Measurements from ENCODE around the gene OCA2. TPM values are rescaled to one million over a fixed set of nuclear protein-coding genes. Genes with fewer than 3 reads are reported as not detected.

The OCA2 gene
- polyA plus RNA-seq, 3 donors: not detected

GRCh38 chr15:28002867-28003266, 96.2 kb downstream of the OCA2 start:
- Histone ChIP-seq H3K9ac (ENCODE audit: insufficient read depth, low read length, poor library complexity, severe bottlenecking) (no peak overlapping the region), H3K4me1 (ENCODE audit: control insufficient read depth in 1 of 2, insufficient read depth in 2 of 2, low read length in 2 of 2) (no peaks in the 10 kb centered on the region), H2AFZ (ENCODE audit: insufficient read depth, low read depth, low read length, poor library complexity, severe bottlenecking) (no peak overlapping the region), H3K9me3 (replicated peaks in 1 of 2; ENCODE audit: control insufficient read depth in 1 of 2, insufficient read depth in 1 of 2, low read length in 2 of 2) (peaks cover 14 to 26% of the 10 kb centered on the region in 2 donors), H4K20me1 (ENCODE audit: insufficient read depth, low read length) (no peaks in the 10 kb centered on the region), H3K27me3 (ENCODE audit: control insufficient read depth in 2 of 2, insufficient read depth in 2 of 2, low read length in 2 of 2) (no peaks in the 10 kb centered on the region), H3K79me2 (ENCODE audit: insufficient read depth, low read length) (no peaks in the 10 kb centered on the region), H3K36me3 (replicated peaks in 1 of 2; ENCODE audit: control insufficient read depth in 1 of 2, insufficient read depth in 2 of 2, low read length in 2 of 2) (no peaks in the 10 kb centered on the region), H3K4me3 (replicated peaks in 1 of 3; ENCODE audit: low read depth in 2 of 3, low read length in 3 of 3) (no peak overlapping the region), H3K4me2 (replicated peaks; ENCODE audit: extremely low read depth, low read length, poor library complexity, severe bottlenecking) (no peak overlapping the region), H3K27ac (ENCODE audit: low read depth in 1 of 2, low read length in 2 of 2) (no peak overlapping the region)
- Mint-ChIP-seq H3K4me1 (no peaks in the 10 kb centered on the region), H3K27ac (no peak overlapping the region), H3K27me3 (ENCODE audit: low read depth in 3 of 3) (peaks cover 0 to 2% (median 1%) of the 10 kb centered on the region in 3 donors), H3K36me3 (no peaks in the 10 kb centered on the region), H3K4me3 (no peak overlapping the region), H3K9me3 (peaks cover 9 to 22% (median 20%) of the 10 kb centered on the region in 7 donors)
- WGBS (ENCODE audit: insufficient coverage): 96% methylated on average over 7 of the region's 10 CpGs
- no peak for TF ChIP-seq CTCF (IDR thresholded peaks at IDR 0.05)
- no peak for DNase-seq
- intact Hi-C loops (cut with micrococcal nuclease): no loop called here

DNA sequence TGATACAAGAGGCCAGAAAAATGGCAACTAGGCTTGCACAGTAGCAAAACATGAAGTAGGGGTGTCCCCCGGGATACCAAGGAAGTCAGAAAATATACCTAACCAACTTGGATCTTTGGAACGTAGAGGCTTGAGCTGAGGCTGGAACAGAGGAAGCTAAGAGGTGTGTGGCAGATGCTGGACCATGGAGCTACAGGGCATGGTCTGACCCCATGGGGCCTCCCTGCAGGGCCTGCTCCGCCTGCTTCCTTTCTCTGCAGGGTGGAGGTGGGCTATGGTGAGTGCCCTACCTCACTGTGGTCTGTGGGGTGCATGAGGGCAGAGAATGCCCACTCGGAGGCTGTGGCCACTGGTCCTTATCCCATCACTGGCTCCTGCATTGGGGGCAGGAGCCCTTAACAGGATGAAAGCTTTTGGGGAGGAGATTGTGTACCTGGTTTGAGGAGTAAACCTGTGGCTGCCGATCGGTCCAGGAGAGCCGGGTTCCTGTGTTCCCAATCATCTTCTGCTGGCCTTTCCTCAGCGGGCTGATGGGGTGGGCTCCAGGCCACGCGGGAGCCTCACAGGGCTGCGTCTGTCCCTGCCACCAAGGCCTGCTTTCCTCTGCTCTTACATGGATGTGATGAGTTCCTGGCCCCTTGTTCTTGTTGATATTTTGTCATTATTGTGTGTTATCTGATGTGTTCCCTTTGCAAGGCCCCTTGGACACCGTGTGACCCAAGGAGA, 96.8 kb downstream of the OCA2 start:
- Mint-ChIP-seq H3K27me3 (ENCODE audit: low read depth in 3 of 3) (peaks cover 0 to 2% (median 1%) of the 10 kb centered on the region in 3 donors), H3K36me3 (no peaks in the 10 kb centered on the region), H3K4me1 (no peaks in the 10 kb centered on the region), H3K4me3 (no peak overlapping the region), H3K27ac (no peak overlapping the region), H3K9me3 (peaks cover 9 to 22% (median 20%) of the 10 kb centered on the region in 7 donors)
- Histone ChIP-seq H3K4me1 (ENCODE audit: control insufficient read depth in 1 of 2, insufficient read depth in 2 of 2, low read length in 2 of 2) (no peaks in the 10 kb centered on the region), H3K9ac (ENCODE audit: insufficient read depth, low read length, poor library complexity, severe bottlenecking) (no peak overlapping the region), H3K27me3 (ENCODE audit: control insufficient read depth in 2 of 2, insufficient read depth in 2 of 2, low read length in 2 of 2) (no peaks in the 10 kb centered on the region), H3K27ac (ENCODE audit: low read depth in 1 of 2, low read length in 2 of 2) (no peak overlapping the region), H3K4me3 (replicated peaks in 1 of 3; ENCODE audit: low read depth in 2 of 3, low read length in 3 of 3) (no peak overlapping the region), H3K79me2 (ENCODE audit: insufficient read depth, low read length) (no peaks in the 10 kb centered on the region), H2AFZ (ENCODE audit: insufficient read depth, low read depth, low read length, poor library complexity, severe bottlenecking) (no peak overlapping the region), H3K9me3 (replicated peaks in 1 of 2; ENCODE audit: control insufficient read depth in 1 of 2, insufficient read depth in 1 of 2, low read length in 2 of 2) (peaks cover 14 to 26% of the 10 kb centered on the region in 2 donors), H4K20me1 (ENCODE audit: insufficient read depth, low read length) (no peaks in the 10 kb centered on the region), H3K4me2 (replicated peaks; ENCODE audit: extremely low read depth, low read length, poor library complexity, severe bottlenecking) (no peak overlapping the region), H3K36me3 (replicated peaks in 1 of 2; ENCODE audit: control insufficient read depth in 1 of 2, insufficient read depth in 2 of 2, low read length in 2 of 2) (no peaks in the 10 kb centered on the region)
- TF ChIP-seq CTCF (IDR thresholded peaks at IDR 0.05): no peak
- intact Hi-C loops (cut with micrococcal nuclease): no loop called here
- 90% methylated on average over 10 of the region's 12 CpGs for WGBS (ENCODE audit: insufficient coverage)
- DNase-seq: no peak
